GM12864 (cell line): ENCODE measurements around the gene CDK5.

Source experiments
- DNase-seq: peaks from one replicate; pipeline ENCODE4 v3.0.0-alpha.2; 2011; ENCODE audit warnings: low read depth
- H3K4me3 ChIP-seq: 2 replicates; pipeline ENCODE4 v1.5.1; 2011; ENCODE audit warnings: mild to moderate bottlenecking, low read depth, low read length, control low read depth
- TF ChIP-seq, protein P1 (sequence below): IDR thresholded peaks from 2 replicates; pipeline ENCODE4 v1.5.1; 2011; ENCODE audit warnings: low read depth, mild to moderate bottlenecking, moderate library complexity, low read length, control low read depth, inconsistent platforms; ENCODE audit errors: missing control alignments

The CDK5 gene

DNA sequence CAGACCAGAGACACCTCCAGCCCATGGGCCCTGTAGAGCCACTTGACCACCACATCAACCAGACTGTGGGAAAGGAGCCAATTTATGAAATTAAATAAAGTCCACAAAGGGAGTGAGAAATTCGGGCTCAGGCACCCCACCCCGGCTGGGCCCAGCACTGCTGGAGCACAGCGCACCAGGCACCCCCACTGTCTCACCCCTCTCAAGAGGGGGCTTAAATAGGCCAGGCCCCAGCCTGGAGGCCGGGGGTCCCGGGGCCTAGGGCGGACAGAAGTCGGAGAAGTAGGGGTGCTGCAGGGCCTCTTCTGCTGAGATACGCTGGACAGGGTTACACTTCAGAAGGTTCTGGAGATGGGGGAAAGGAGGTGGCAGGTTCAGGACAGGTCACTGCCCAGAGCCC, 3.9 kb downstream of the CDK5 start:
- TF ChIP-seq, protein P1, sequence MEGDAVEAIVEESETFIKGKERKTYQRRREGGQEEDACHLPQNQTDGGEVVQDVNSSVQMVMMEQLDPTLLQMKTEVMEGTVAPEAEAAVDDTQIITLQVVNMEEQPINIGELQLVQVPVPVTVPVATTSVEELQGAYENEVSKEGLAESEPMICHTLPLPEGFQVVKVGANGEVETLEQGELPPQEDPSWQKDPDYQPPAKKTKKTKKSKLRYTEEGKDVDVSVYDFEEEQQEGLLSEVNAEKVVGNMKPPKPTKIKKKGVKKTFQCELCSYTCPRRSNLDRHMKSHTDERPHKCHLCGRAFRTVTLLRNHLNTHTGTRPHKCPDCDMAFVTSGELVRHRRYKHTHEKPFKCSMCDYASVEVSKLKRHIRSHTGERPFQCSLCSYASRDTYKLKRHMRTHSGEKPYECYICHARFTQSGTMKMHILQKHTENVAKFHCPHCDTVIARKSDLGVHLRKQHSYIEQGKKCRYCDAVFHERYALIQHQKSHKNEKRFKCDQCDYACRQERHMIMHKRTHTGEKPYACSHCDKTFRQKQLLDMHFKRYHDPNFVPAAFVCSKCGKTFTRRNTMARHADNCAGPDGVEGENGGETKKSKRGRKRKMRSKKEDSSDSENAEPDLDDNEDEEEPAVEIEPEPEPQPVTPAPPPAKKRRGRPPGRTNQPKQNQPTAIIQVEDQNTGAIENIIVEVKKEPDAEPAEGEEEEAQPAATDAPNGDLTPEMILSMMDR, result no peak

DNA sequence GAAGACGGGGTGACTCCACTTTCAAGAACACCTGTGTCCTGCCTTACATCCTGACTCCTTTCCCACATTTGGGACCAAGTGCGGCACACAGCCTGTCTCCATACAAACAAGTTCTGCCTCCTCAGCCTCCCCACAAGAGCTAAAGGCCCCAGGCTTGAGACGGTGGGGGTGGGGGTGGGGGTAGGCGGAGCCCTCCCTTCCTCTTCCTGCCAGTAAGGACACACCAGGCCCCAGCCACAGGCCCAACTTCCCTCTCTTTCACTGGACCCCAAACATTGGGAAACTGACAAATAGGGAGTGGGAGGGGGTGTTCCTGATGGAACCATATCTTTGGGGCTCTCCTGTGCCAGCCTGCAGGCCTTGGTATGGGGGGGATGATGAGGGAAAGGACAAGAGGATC, 4.6 kb downstream of the CDK5 start:
- no peak for DNase-seq
- H3K4me3 ChIP-seq, result no peak overlapping the region
- TF ChIP-seq, protein P1, result no peak

More for the DNA sequence above, 3.9 kb downstream of the CDK5 start:
- no peak for DNase-seq
- H3K4me3 ChIP-seq, result no peak overlapping the region

DNA sequence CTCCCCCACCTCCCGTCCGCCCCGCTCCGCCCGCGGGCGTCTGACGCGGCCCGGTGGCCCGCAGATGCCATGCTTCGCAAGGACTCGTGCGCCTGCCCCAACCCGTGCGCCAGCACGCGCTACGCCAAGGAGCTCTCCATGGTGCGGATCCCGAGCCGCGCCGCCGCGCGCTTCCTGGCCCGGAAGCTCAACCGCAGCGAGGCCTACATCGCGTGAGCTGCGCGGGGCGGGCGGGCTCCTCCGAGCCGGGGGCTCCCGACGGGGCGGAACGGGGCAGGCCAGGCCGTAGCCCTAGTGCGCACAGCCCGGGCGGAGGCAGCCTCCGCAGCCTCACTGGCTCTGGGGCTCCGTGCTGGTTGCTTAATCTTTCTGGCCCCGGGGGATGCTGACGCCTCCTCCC, 6.6 kb downstream of the CDK5 start:
- DNase-seq, result no peak
- TF ChIP-seq, protein P1, result no peak
- H3K4me3 ChIP-seq, result no peak overlapping the region

DNA sequence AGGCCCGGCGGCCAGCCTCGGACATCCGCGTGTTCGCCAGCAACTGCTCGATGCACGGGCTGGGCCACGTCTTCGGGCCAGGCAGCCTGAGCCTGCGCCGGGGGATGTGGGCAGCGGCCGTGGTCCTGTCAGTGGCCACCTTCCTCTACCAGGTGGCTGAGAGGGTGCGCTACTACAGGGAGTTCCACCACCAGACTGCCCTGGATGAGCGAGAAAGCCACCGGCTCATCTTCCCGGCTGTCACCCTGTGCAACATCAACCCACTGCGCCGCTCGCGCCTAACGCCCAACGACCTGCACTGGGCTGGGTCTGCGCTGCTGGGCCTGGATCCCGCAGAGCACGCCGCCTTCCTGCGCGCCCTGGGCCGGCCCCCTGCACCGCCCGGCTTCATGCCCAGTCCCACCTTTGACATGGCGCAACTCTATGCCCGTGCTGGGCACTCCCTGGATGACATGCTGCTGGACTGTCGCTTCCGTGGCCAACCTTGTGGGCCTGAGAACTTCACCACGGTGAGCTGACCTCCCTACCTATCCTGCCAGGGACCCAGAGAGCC, 8.7 kb downstream of the CDK5 start:
- no peak for DNase-seq
- H3K4me3 ChIP-seq, result no peak overlapping the region
- TF ChIP-seq, protein P1, result no peak

DNA sequence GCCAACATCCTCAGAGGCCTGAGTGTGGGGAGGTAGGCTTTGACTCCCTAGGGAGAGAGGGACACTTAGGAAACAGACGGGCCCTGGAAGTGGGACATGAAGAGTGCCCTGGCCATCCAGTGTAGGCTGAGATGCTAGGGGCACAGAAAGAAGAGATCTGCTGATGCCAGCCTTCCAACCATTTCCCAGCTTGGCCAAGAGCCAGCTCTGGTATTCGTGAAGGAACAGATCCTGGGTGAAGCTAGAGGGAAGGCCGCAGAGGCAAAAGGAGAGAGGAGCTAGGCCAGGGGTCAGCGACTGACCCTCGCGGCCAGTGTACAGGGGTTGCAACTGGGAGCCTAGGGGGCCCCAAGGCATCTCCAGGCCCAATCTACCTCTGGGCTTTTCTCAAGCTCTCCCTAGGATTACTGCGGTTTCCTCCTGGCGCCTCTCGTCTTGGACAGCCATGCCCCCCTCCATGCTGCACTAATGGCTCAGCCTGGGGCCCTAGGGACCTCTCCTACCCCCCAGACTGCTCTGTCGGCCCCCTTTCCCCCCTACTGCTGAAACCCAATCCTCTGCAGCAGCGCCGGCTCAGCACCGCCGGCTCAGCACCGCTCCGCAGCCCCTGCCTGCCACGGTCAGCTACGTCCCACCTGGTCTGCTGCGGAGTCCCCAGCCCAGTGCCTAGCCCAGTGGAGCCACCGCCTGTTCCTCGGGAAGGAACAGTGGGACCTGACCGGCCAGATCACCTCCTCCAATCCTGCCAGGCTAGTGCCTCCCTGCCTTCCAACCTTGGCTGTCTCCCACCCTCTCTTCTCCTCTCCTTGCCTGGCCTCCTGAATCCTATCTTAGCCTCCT, 9.5 kb downstream of the CDK5 start, which contains the start of gene ASIC3:
Gene ASIC3 (plus strand): TSS at position 556 of the 840 bp plus-strand sequence. CDS start 355 bp downstream, outside the sequence.
- no peak within 1 kb of the TSS for H3K4me3 ChIP-seq
- no peak for DNase-seq
- TF ChIP-seq, protein P1, result no peak

DNA sequence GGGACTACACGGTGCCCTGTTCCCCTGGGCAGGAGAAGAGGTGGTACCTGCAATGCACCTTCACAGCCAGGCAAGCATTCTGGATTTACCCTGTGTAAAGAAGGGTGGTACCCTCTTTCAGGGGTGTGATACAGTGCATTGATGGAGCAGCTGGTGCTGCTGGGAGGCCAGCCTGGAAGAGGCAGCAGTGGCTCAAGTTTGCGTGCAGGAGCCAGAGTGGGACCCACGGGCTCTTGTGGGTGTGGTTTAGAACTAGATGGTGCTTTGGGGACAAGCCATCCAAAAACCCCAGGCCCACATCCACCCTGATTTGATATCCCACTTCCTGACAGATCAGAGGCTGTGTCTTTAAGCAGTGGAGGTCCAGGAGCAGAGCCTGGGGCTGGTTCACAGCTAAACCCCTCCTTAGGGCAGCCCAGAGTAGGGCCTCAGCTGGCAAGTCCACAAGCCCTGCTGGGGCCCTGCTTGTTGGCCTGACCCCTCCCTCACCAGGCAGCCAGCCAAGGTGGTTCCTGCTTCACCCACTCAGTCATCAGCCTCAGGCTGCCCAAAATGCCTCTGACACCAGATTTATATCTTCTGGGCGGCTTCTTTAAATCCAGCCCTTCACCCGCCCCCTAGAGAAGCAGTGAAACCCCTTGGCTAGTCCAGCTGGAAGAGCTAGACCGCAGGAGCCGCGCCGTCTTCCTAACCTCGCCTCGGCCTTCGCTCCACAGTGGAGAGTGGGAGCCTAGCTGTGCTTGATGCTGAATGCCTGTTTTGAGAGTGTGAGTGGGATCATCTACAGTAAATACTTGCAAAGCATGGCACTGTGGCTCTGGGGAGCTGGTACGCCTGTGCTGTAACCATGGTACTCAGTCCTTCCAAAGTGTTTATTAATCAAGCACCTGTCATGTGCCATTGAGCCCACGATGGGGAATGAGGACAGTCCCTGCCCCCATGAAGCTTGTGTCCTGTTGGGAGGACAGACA, 10.8 kb downstream of the CDK5 start:
- no peak for DNase-seq
- H3K4me3 ChIP-seq, result no peak overlapping the region
- TF ChIP-seq, protein P1, result no peak
